ENCODE results near the gene PACRG.

The PACRG gene

GRCh38 chr6:162727322-162728182, at the start of gene PACRG, which contains the start of gene PRKN:
PACRG (plus strand) TSS chr6:162727974.
PRKN (minus strand) TSS chr6:162727766.
- no peak for TF ChIP-seq RAD21 (IDR thresholded peaks at IDR 0.05; ENCODE audit: low read depth)
- no peak for TF ChIP-seq MAX (IDR thresholded peaks at IDR 0.05)
- peak; percentile 88 for TF ChIP-seq EGR1 (IDR thresholded peaks at IDR 0.05)
- TF ChIP-seq NFIC (IDR thresholded peaks at IDR 0.05), result no peak
- peak; percentile 57; the same call in 1 of the 2 replicates for TF ChIP-seq TCF12 (IDR thresholded peaks at IDR 0.05; ENCODE audit: low read depth)
- TF ChIP-seq TEAD4 (IDR thresholded peaks at IDR 0.05), result no peak
- no peak for TF ChIP-seq CEBPB (IDR thresholded peaks at IDR 0.05)
- peak; percentile 38; the same call in 1 of the 2 replicates for TF ChIP-seq TAF1 (IDR thresholded peaks at IDR 0.05; ENCODE audit: low read depth)
- peak; percentile 64 for TF ChIP-seq CREB1 (IDR thresholded peaks at IDR 0.05; ENCODE audit: low read depth)
- no peak for TF ChIP-seq REST (IDR thresholded peaks at IDR 0.05; ENCODE audit: low read depth)
- TF ChIP-seq, protein P1, sequence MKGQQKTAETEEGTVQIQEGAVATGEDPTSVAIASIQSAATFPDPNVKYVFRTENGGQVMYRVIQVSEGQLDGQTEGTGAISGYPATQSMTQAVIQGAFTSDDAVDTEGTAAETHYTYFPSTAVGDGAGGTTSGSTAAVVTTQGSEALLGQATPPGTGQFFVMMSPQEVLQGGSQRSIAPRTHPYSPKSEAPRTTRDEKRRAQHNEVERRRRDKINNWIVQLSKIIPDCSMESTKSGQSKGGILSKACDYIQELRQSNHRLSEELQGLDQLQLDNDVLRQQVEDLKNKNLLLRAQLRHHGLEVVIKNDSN (IDR thresholded peaks at IDR 0.05), result no peak
- TF ChIP-seq YY1 (IDR thresholded peaks at IDR 0.05; ENCODE audit: low read depth), result 0 out of 2 replicates have a peak, but pooled peaks have one; percentile 6
- no peak for TF ChIP-seq FOXM1 (IDR thresholded peaks at IDR 0.05; ENCODE audit: borderline replicate concordance, low read depth)
- no peak for TF ChIP-seq EP300 (IDR thresholded peaks at IDR 0.05; ENCODE audit: borderline replicate concordance)
- peak; percentile 81 for TF ChIP-seq ZBTB7A (IDR thresholded peaks at IDR 0.05; ENCODE audit: low read depth)

GRCh38 chr6:162679681-162680080, 48.1 kb upstream of the PACRG start:
- no peak for TF ChIP-seq TEAD4 (IDR thresholded peaks at IDR 0.05)
- TF ChIP-seq CREB1 (IDR thresholded peaks at IDR 0.05; ENCODE audit: low read depth), result no peak
- TF ChIP-seq, protein P1 (IDR thresholded peaks at IDR 0.05), result no peak
- TF ChIP-seq CEBPB (IDR thresholded peaks at IDR 0.05), result no peak
- TF ChIP-seq RAD21 (IDR thresholded peaks at IDR 0.05; ENCODE audit: low read depth), result no peak
- TF ChIP-seq TAF1 (IDR thresholded peaks at IDR 0.05; ENCODE audit: low read depth), result no peak
- no peak for TF ChIP-seq REST (IDR thresholded peaks at IDR 0.05; ENCODE audit: low read depth)

- TF ChIP-seq TCF12 (IDR thresholded peaks at IDR 0.05; ENCODE audit: low read depth) (no peak), TEAD4 (IDR thresholded peaks at IDR 0.05) (no peak)
Measured at GRCh38 chr6:162680367-162680766, 47.4 kb upstream of the PACRG start.

DNA sequence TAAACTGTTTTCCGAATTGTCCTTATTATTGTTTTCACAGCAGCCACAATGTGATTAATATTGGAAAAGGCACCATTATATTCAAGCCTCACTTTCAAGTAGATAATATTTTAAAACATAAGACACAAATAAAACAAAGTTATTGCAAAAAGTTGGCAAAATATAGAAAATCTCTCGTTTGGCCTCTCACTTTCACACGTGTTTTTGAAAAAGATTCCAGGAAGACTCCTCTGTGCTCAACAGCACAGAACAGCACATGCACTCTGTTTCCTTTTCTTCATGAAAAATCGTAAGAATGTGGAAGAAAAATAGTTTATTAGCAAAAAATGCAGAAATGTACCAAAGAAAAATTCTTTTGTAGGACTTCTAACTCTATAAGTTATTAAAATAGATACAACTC, 46.9 kb upstream of the PACRG start:
- TF ChIP-seq CEBPB (IDR thresholded peaks at IDR 0.05) (no peak), CREB1 (IDR thresholded peaks at IDR 0.05; ENCODE audit: low read depth) (no peak), REST (IDR thresholded peaks at IDR 0.05; ENCODE audit: low read depth) (no peak), FOXM1 (IDR thresholded peaks at IDR 0.05; ENCODE audit: borderline replicate concordance, low read depth) (no peak), EGR1 (IDR thresholded peaks at IDR 0.05) (no peak), TCF12 (IDR thresholded peaks at IDR 0.05; ENCODE audit: low read depth) (no peak), RAD21 (IDR thresholded peaks at IDR 0.05; ENCODE audit: low read depth) (no peak), MAX (IDR thresholded peaks at IDR 0.05) (no peak), TEAD4 (IDR thresholded peaks at IDR 0.05) (no peak), ZBTB7A (IDR thresholded peaks at IDR 0.05; ENCODE audit: low read depth) (no peak), TAF1 (IDR thresholded peaks at IDR 0.05; ENCODE audit: low read depth) (no peak), EP300 (IDR thresholded peaks at IDR 0.05; ENCODE audit: borderline replicate concordance) (no peak), NFIC (IDR thresholded peaks at IDR 0.05) (no peak)
- TF ChIP-seq, protein P1 (IDR thresholded peaks at IDR 0.05), result no peak

All from Ishikawa (cell line).